HEK293 (cell line): ENCODE measurements around the gene MAP7.

ENCODE experiments used
- CTCF ChIA-PET: fragments of 350-600 bp; formaldehyde crosslinking; extraction: SDS; loops from one replicate; lab custom pipeline; 2021; ENCODE audit warnings: antibody characterized with exemption; lab: Yijun Ruan, JAX
- POLR2A ChIA-PET: fragments of 300-600 bp; formaldehyde crosslinking; extraction: SDS; loops from one replicate; lab custom pipeline; 2020; ENCODE audit warnings: antibody characterized with exemption, inconsistent platforms; lab: Yijun Ruan, JAX
- H3K27ac ChIP-seq: fragments of 200-500 bp; sonication (Bioruptor generic); 2 replicates; pipeline ENCODE4 v1.5.1; 2014; ENCODE audit warnings: low read depth, low read length, control low read depth, inconsistent platforms; ENCODE audit errors: extremely low read depth
- H3K36me3 ChIP-seq, 2 experiments: fragments of 200-500 bp in 1 of 2; sonication (Bioruptor generic) in 1 of 2; 1 replicate in 1 of 2; 2 replicates in 1 of 2; pipeline ENCODE4 v1.5.1; 2014 to 2017; ENCODE audit warnings: inconsistent platforms in 2 of 2, low read length in 2 of 2; ENCODE audit not compliant: control insufficient read depth in 2 of 2, insufficient read depth in 1 of 2
- H3K4me1 ChIP-seq: fragments of 200-500 bp; sonication (Bioruptor generic); 2 replicates; pipeline ENCODE4 v1.5.1; 2014; ENCODE audit warnings: mild to moderate bottlenecking, low read length, inconsistent platforms; ENCODE audit not compliant: control insufficient read depth, insufficient read depth
- H3K4me3 ChIP-seq: 2 replicates; pipeline ENCODE4 v1.5.1; 2011; ENCODE audit warnings: low read depth, mild to moderate bottlenecking, control low read depth, low read length, moderate library complexity
- H3K9me3 ChIP-seq: fragments of 200-500 bp; sonication (Bioruptor generic); 2 replicates; pipeline ENCODE4 v1.5.1; 2014; ENCODE audit warnings: low read depth, low read length, inconsistent platforms; ENCODE audit not compliant: control insufficient read depth, insufficient read depth
- GLI4 ChIP-seq: fragments of 450-650 bp; formaldehyde crosslinking; IDR thresholded peaks from 2 replicates; pipeline ENCODE4 v1.5.1; 2016; ENCODE audit warnings: missing biosample characterization, missing genetic modification characterization
- HOXA7 ChIP-seq: sonication (generic); formaldehyde crosslinking; IDR thresholded peaks from 2 replicates; pipeline ENCODE4 v1.8.1; 2022; ENCODE audit warnings: missing genetic modification reagents, borderline replicate concordance
- IKZF3 ChIP-seq: fragments of 450-650 bp; IDR thresholded peaks from 2 replicates; pipeline ENCODE4 v1.5.0; 2018; ENCODE audit warnings: missing biosample characterization, mild to moderate bottlenecking, missing genetic modification characterization, moderate library complexity
- KLF8 ChIP-seq: fragments of 450-650 bp; formaldehyde crosslinking; IDR thresholded peaks from 2 replicates; pipeline ENCODE4 v1.5.1; 2016; ENCODE audit warnings: missing biosample characterization, missing genetic modification characterization
- KLF9 ChIP-seq: fragments of 450-650 bp; formaldehyde crosslinking; IDR thresholded peaks from 2 replicates; pipeline ENCODE4 v1.5.1; 2016; ENCODE audit warnings: missing biosample characterization, missing genetic modification characterization, low read depth
- MEIS1 ChIP-seq: sonication (generic); formaldehyde crosslinking; IDR thresholded peaks from 2 replicates; pipeline ENCODE4 v1.8.1; 2022; ENCODE audit warnings: missing genetic modification reagents, mild to moderate bottlenecking, borderline replicate concordance
- TCF7L2 ChIP-seq: IDR thresholded peaks from 2 replicates; pipeline ENCODE4 v1.6.1; 2011; ENCODE audit warnings: low read depth, mild to moderate bottlenecking, inconsistent platforms, low read length, moderate library complexity, borderline replicate concordance
- ZIC2 ChIP-seq: fragments of 450-650 bp; formaldehyde crosslinking; IDR thresholded peaks from 2 replicates; pipeline ENCODE4 v1.5.1; 2016; ENCODE audit warnings: missing biosample characterization, missing genetic modification characterization
- ZNF10 ChIP-seq: fragments of 450-650 bp; formaldehyde crosslinking; IDR thresholded peaks from 2 replicates; pipeline ENCODE4 v1.5.1; 2017; ENCODE audit warnings: missing biosample characterization, missing genetic modification characterization
- ZNF114 ChIP-seq: fragments of 450-650 bp; formaldehyde crosslinking; IDR thresholded peaks from 2 replicates; pipeline ENCODE4 v1.5.0; 2017; ENCODE audit warnings: missing biosample characterization, missing genetic modification characterization
- ZNF140 ChIP-seq: fragments of 450-650 bp; formaldehyde crosslinking; IDR thresholded peaks from 2 replicates; pipeline ENCODE4 v1.5.1; 2016; ENCODE audit warnings: missing biosample characterization, missing genetic modification characterization
- ZNF146 ChIP-seq: fragments of 450-650 bp; formaldehyde crosslinking; IDR thresholded peaks from 2 replicates; pipeline ENCODE4 v1.5.1; 2016; ENCODE audit warnings: missing biosample characterization, missing genetic modification characterization
- ZNF157 ChIP-seq: fragments of 450-650 bp; formaldehyde crosslinking; IDR thresholded peaks from 2 replicates; pipeline ENCODE4 v1.5.1; 2016; ENCODE audit warnings: missing biosample characterization, missing genetic modification characterization
- ZNF266 ChIP-seq: fragments of 450-650 bp; formaldehyde crosslinking; IDR thresholded peaks from 2 replicates; pipeline ENCODE4 v1.5.1; 2016; ENCODE audit warnings: missing biosample characterization, missing genetic modification characterization, low read depth
- ZNF274 ChIP-seq, 2 experiments: fragments of 200-500 bp in 1 of 2; fragments of 450-650 bp in 1 of 2; sonication (Bioruptor generic) in 1 of 2; formaldehyde crosslinking in 1 of 2; IDR thresholded peaks; 2 replicates each; pipeline versions ENCODE4 v1.5.1 to v1.6.1; 2014 to 2016; ENCODE audit warnings: borderline replicate concordance in 1 of 2, inconsistent platforms in 1 of 2, low read length in 1 of 2, missing biosample characterization in 1 of 2, missing genetic modification characterization in 1 of 2
- ZNF302 ChIP-seq: fragments of 450-650 bp; formaldehyde crosslinking; IDR thresholded peaks from 2 replicates; pipeline ENCODE4 v1.5.1; 2016; ENCODE audit warnings: missing biosample characterization, missing genetic modification characterization, low read depth
- ZNF350 ChIP-seq: fragments of 450-650 bp; formaldehyde crosslinking; IDR thresholded peaks from 2 replicates; pipeline ENCODE4 v1.5.0; 2017; ENCODE audit warnings: missing biosample characterization, mild to moderate bottlenecking, missing genetic modification characterization
- ZNF366 ChIP-seq: fragments of 450-650 bp; formaldehyde crosslinking; conservative IDR thresholded peaks from 2 replicates; pipeline ENCODE4 v1.5.1; 2016; ENCODE audit warnings: missing biosample characterization, missing genetic modification characterization
- ZNF558 ChIP-seq: fragments of 450-650 bp; formaldehyde crosslinking; IDR thresholded peaks from 2 replicates; pipeline ENCODE4 v1.5.1; 2016; ENCODE audit warnings: missing biosample characterization, missing genetic modification characterization
- ZNF585B ChIP-seq: fragments of 450-650 bp; formaldehyde crosslinking; IDR thresholded peaks from 2 replicates; pipeline ENCODE4 v1.5.1; 2016; ENCODE audit warnings: missing biosample characterization, missing genetic modification characterization
- ZNF600 ChIP-seq: fragments of 450-650 bp; formaldehyde crosslinking; IDR thresholded peaks from 2 replicates; pipeline ENCODE4 v1.5.1; 2016; ENCODE audit warnings: missing biosample characterization, missing genetic modification characterization
- ZNF629 ChIP-seq: fragments of 450-650 bp; formaldehyde crosslinking; IDR thresholded peaks from 2 replicates; pipeline ENCODE4 v1.5.1; 2017; ENCODE audit warnings: missing biosample characterization, missing genetic modification characterization
- ZNF677 ChIP-seq: fragments of 450-650 bp; IDR thresholded peaks from 2 replicates; pipeline ENCODE4 v1.5.0; 2018; ENCODE audit warnings: missing biosample characterization, mild to moderate bottlenecking, missing genetic modification characterization, moderate library complexity
- ZNF704 ChIP-seq: fragments of 450-650 bp; formaldehyde crosslinking; IDR thresholded peaks from 2 replicates; pipeline ENCODE4 v1.5.1; 2016; ENCODE audit warnings: missing biosample characterization, missing genetic modification characterization
- ZNF843 ChIP-seq: fragments of 450-650 bp; formaldehyde crosslinking; IDR thresholded peaks from 2 replicates; pipeline ENCODE4 v1.5.1; 2016; ENCODE audit warnings: missing biosample characterization, missing genetic modification characterization
- ZSCAN16 ChIP-seq: fragments of 450-650 bp; formaldehyde crosslinking; IDR thresholded peaks from 2 replicates; pipeline ENCODE4 v1.5.1; 2016; ENCODE audit warnings: missing biosample characterization, missing genetic modification characterization
- TF ChIP-seq, protein P1 (sequence below): fragments of 450-650 bp; IDR thresholded peaks from 2 replicates; pipeline ENCODE4 v1.5.1; 2018; ENCODE audit warnings: missing biosample characterization, mild to moderate bottlenecking, missing genetic modification characterization
- TF ChIP-seq, protein P2 (sequence below): fragments of 450-650 bp; formaldehyde crosslinking; IDR thresholded peaks from 2 replicates; pipeline ENCODE4 v1.5.1; 2016; ENCODE audit warnings: missing biosample characterization, missing genetic modification characterization

Gene MAP7

DNA sequence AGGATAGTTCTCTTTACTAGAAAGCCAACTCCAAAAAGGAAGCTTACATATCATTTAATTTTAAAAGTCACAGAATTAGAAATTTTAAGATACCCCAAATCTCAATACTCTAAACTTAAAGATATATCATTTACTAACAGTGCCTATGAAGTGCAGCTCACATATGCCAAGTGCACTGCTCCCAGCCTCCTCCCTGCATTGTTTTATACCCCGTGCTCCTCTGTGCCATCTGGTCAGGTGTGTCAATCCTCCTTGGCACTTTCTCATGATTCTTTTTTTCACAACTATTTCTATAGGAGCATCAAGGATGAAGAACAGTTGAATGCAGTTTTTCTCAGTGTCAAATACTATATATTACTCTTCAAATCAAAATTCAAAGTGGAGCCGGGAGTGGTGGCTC is 8.8 kb downstream of the MAP7 start (continued):
- TF ChIP-seq ZNF146 (tag by site-specific recombination) (no peak), ZNF677 (tag by site-specific recombination) (no peak), ZSCAN16 (tag by site-specific recombination) (no peak), ZNF302 (tag by site-specific recombination) (no peak), MEIS1 (CRISPR knock-in tag) (no peak), ZNF600 (tag by site-specific recombination) (no peak)
- TF ChIP-seq, protein P1, sequence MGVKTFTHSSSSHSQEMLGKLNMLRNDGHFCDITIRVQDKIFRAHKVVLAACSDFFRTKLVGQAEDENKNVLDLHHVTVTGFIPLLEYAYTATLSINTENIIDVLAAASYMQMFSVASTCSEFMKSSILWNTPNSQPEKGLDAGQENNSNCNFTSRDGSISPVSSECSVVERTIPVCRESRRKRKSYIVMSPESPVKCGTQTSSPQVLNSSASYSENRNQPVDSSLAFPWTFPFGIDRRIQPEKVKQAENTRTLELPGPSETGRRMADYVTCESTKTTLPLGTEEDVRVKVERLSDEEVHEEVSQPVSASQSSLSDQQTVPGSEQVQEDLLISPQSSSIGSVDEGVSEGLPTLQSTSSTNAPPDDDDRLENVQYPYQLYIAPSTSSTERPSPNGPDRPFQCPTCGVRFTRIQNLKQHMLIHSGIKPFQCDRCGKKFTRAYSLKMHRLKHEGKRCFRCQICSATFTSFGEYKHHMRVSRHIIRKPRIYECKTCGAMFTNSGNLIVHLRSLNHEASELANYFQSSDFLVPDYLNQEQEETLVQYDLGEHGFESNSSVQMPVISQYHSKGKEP: no peak
- TF ChIP-seq, protein P2, sequence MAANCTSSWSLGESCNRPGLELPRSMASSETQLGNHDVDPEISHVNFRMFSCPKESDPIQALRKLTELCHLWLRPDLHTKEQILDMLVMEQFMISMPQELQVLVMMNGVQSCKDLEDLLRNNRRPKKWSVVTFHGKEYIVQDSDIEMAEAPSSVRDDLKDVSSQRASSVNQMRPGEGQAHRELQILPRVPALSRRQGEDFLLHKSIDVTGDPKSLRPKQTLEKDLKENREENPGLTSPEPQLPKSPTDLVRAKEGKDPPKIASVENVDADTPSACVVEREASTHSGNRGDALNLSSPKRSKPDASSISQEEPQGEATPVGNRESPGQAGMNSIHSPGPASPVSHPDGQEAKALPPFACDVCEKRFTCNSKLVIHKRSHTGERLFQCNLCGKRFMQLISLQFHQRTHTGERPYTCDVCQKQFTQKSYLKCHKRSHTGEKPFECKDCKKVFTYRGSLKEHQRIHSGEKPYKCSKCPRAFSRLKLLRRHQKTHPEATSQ (tag by site-specific recombination): no peak

DNA sequence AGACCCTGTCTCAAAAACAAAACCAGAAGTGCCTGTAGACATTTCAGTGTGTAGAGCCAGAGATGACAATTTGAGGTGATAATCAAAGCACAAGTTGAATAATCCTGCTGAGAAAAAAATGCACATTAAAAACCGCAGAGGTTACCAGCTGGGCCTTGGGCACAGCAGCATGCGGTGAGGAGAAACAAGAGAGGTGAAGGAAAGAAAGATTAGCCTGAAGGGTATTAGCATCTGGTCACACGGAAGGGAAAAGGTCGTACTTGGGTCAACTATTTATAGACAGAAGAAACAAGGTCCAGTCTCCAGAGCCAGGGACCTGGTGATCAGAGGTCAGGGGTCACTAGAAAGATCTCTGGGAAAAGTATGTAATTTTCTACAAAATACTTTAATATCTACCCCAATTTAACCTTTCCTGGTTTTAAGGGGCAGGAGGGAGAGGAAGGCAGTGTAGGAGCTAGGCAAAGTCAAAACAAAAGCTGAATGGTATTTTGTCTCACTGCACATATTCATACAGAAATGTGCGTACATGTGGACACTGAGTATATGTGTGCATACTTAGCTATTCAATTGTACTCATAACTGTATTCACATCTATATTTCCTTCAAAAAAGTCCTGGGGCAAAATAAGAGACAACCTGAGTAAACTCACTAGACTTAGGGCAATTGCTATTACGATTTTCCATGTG is 10.1 kb downstream of the MAP7 start:
- no peak overlapping the region for H3K4me3 ChIP-seq
- no peaks in the 10 kb centered on the region for H3K9me3 ChIP-seq
- H3K4me1 ChIP-seq: peaks cover 8% of the 10 kb centered on the region
- H3K27ac ChIP-seq: no peak overlapping the region
- TF ChIP-seq ZNF10 (tag by site-specific recombination): 0 out of 2 replicates have a peak, but pooled peaks have one; percentile 32
- TF ChIP-seq ZNF140 (tag by site-specific recombination): no peak
- TF ChIP-seq ZIC2 (tag by site-specific recombination): peak; percentile 88
- TF ChIP-seq TCF7L2: no peak
- TF ChIP-seq ZNF157: no peak
- TF ChIP-seq, protein P1: no peak
- peak; percentile 60 for TF ChIP-seq IKZF3 (tag by site-specific recombination)
- TF ChIP-seq ZNF843 (tag by site-specific recombination): no peak
- no peak for TF ChIP-seq ZNF350 (tag by site-specific recombination)
- ChIA-PET CTCF (interaction anchor here (1.2 to 2.0 kb wide), 3 partner anchors 10 to 252 kb away, joined by 3 to 8 read pairs (median 7); partner anchors contain the start of genes MAP3K5 and MAP7), POLR2A (interaction anchor here (0.7 to 1.8 kb wide), 3 partner anchors 9 to 250 kb away, joined by 3 to 4 read pairs (median 3); partner anchors contain the start of genes BCLAF1 and MAP7)
- H3K36me3 ChIP-seq: peaks cover 0 to 3% of the 10 kb centered on the region in 2 experiments; a peak in 1 of 3 replicates

- CTCF ChIA-PET: interaction anchor here (1.4 to 2.0 kb wide), 2 partner anchors 8 to 253 kb away, joined by 6 to 8 read pairs; partner anchors contain the start of gene MAP3K5
- peaks cover 8% of the 10 kb centered on the region for H3K4me1 ChIP-seq
- H3K9me3 ChIP-seq: no peaks in the 10 kb centered on the region
- POLR2A ChIA-PET: interaction anchor here (1.5 to 1.8 kb wide), 2 partner anchors 10 to 11 kb away, joined by 3 to 4 read pairs; partner anchors contain the start of gene MAP7
- peaks cover 0 to 3% of the 10 kb centered on the region in 2 experiments; a peak in 1 of 3 replicates for H3K36me3 ChIP-seq
- no peak overlapping the region for H3K4me3 ChIP-seq
- H3K27ac ChIP-seq: no peak overlapping the region
- TF ChIP-seq ZNF558 (no peak), ZNF274 (IDR thresholded peaks at IDR 0.05; ENCODE audit: low read length) (no peak), ZNF274 (tag by site-specific recombination; IDR thresholded peaks at IDR 0.05; ENCODE audit: borderline replicate concordance) (no peak), ZNF114 (no peak), GLI4 (no peak), ZNF585B (tag by site-specific recombination) (no peak), ZNF629 (tag by site-specific recombination) (no peak), ZNF266 (tag by site-specific recombination) (no peak), HOXA7 (no peak), ZNF843 (tag by site-specific recombination) (no peak), ZNF704 (tag by site-specific recombination) (no peak), ZNF366 (tag by site-specific recombination) (no peak), TCF7L2 (no peak), KLF8 (tag by site-specific recombination) (no peak), KLF9 (tag by site-specific recombination) (no peak)
Observed at GRCh38 chr6:136538836-136539235, 11.4 kb downstream of the MAP7 start.
